HepG2 (cell line): Measurements from ENCODE around the gene PTGIS. TPM values are rescaled to one million over a fixed set of nuclear protein-coding genes. Genes with fewer than 3 reads are reported as not detected.

ENCODE experiments used
- ELF1 ChIP-seq: sonication (generic); formaldehyde crosslinking; IDR thresholded peaks from 2 replicates; pipeline ENCODE4 v1.4.0; 2020; ENCODE audit warnings: missing genetic modification reagents
- FOXP1 ChIP-seq, 2 experiments: fragments of 450-650 bp in 1 of 2; IDR thresholded peaks; 2 replicates each; pipeline ENCODE4 v1.6.1; 2017 to 2018; ENCODE audit warnings: antibody characterized with exemption in 1 of 2
- JUND ChIP-seq: sonication (generic); formaldehyde crosslinking; IDR thresholded peaks from 2 replicates; pipeline ENCODE4 v1.8.0; 2022; ENCODE audit warnings: mild to moderate bottlenecking, missing genetic modification reagents
- MAFK ChIP-seq, 2 experiments: IDR thresholded peaks in 1 of 2; conservative IDR thresholded peaks in 1 of 2; 2 replicates each; pipeline ENCODE4 v1.6.1; 2011; ENCODE audit warnings: improper control_type of control experiment in 2 of 2, low read length in 2 of 2
- NONO ChIP-seq, 2 experiments: fragments of 450-650 bp in 1 of 2; sonication (generic) in 1 of 2; formaldehyde crosslinking in 1 of 2; IDR thresholded peaks in 1 of 2; conservative IDR thresholded peaks in 1 of 2; 2 replicates each; pipeline versions ENCODE4 v1.6.1 to v1.8.0; 2017 to 2022; ENCODE audit warnings: mild to moderate bottlenecking in 1 of 2, missing genetic modification reagents in 1 of 2, moderate library complexity in 1 of 2
- PHB2 ChIP-seq: fragments of 450-650 bp; IDR thresholded peaks from 2 replicates; pipeline ENCODE4 v1.6.1; 2018; ENCODE audit not compliant: partially characterized antibody
- PITX1 ChIP-seq: sonication (generic); formaldehyde crosslinking; IDR thresholded peaks from 2 replicates; pipeline ENCODE4 v1.5.1; 2020; ENCODE audit warnings: mild to moderate bottlenecking, missing genetic modification reagents
- SRY ChIP-seq: sonication (generic); formaldehyde crosslinking; IDR thresholded peaks from 2 replicates; pipeline ENCODE4 v1.8.0; 2022; ENCODE audit warnings: mild to moderate bottlenecking, missing genetic modification reagents
- ZMYM3 ChIP-seq: sonication (generic); formaldehyde crosslinking; IDR thresholded peaks from 2 replicates; pipeline ENCODE4 v1.5.1; 2020; ENCODE audit warnings: mild to moderate bottlenecking, missing genetic modification reagents
- ZNF589 ChIP-seq: sonication (generic); formaldehyde crosslinking; conservative IDR thresholded peaks from 2 replicates; pipeline ENCODE4 v1.8.0; 2022; ENCODE audit warnings: mild to moderate bottlenecking, moderate library complexity, missing genetic modification reagents
- ZNF614 ChIP-seq: IDR thresholded peaks from 2 replicates; pipeline ENCODE4 v1.6.1; 2018; ENCODE audit warnings: missing biosample characterization, missing genetic modification reagents, inconsistent platforms, borderline replicate concordance
- ZNF672 ChIP-seq: sonication (generic); formaldehyde crosslinking; IDR thresholded peaks from 2 replicates; pipeline ENCODE4 v1.8.1; 2022; ENCODE audit warnings: missing genetic modification reagents
- ZNF75D ChIP-seq: sonication (generic); formaldehyde crosslinking; IDR thresholded peaks from 2 replicates; pipeline ENCODE4 v1.8.1; 2023; ENCODE audit warnings: missing genetic modification reagents, mild to moderate bottlenecking, borderline replicate concordance
- ZNF788 ChIP-seq: sonication (generic); formaldehyde crosslinking; IDR thresholded peaks from 2 replicates; pipeline ENCODE4 v1.5.0; 2020; ENCODE audit warnings: mild to moderate bottlenecking, missing genetic modification reagents, borderline replicate concordance
- polyA plus RNA-seq, 8 experiments: library from polyadenylated mRNA; depleted of rRNA in 3 of 8; stranded (reverse) in 7 of 8; unstranded in 1 of 8; fragments of >200 nt; fragmentation: Illumina TruSeq in 4 of 8; extraction: Trizol in 4 of 8; gene quantifications; 2 replicates each; pipeline versions ENCODE4 v1.2.1 to v1.2.3, GENCODE V29; 2011 to 2016; ENCODE audit warnings: low read depth in 4 of 8, missing spikeins in 1 of 8, mixed read lengths in 1 of 8; ENCODE audit not compliant: insufficient read depth in 1 of 8
- total RNA-seq, 5 experiments: library from RNA; depleted of rRNA; stranded (reverse); fragments of >200 nt; fragmentation: Illumina TruSeq; extraction: Trizol; gene quantifications; 2 replicates each; pipeline ENCODE4 v1.2.3, GENCODE V29; 2016; ENCODE audit warnings: low read depth in 1 of 5
- TF ChIP-seq, protein P1 (sequence below): sonication (generic); formaldehyde crosslinking; conservative IDR thresholded peaks from 2 replicates; pipeline ENCODE4 v1.4.0; 2020; ENCODE audit warnings: mild to moderate bottlenecking, missing genetic modification reagents, moderate library complexity
- TF ChIP-seq, protein P2 (sequence below), 2 experiments: sonication (generic) in 1 of 2; formaldehyde crosslinking in 1 of 2; IDR thresholded peaks; 2 replicates each; pipeline versions ENCODE4 v1.4.0 to v1.6.1; 2016 to 2020; ENCODE audit warnings: borderline replicate concordance in 1 of 2, low read depth in 1 of 2, mild to moderate bottlenecking in 1 of 2, missing genetic modification reagents in 1 of 2
- TF ChIP-seq, protein P3 (sequence below): sonication (generic); formaldehyde crosslinking; IDR thresholded peaks from 2 replicates; pipeline ENCODE4 v1.5.0; 2020; ENCODE audit warnings: mild to moderate bottlenecking, missing genetic modification reagents

PTGIS gene
- total and polyA plus RNA-seq, 2 of the 13 experiments (the other 11 are each of a cell fraction or from before 2014, with no cell fraction given) = not detected

GRCh38 chr20:49579874-49580812 is 12.2 kb upstream of the PTGIS start (continued):
- TF ChIP-seq JUND (CRISPR knock-in tag) (no peak), ZNF589 (CRISPR knock-in tag) (no peak), ELF1 (CRISPR knock-in tag) (0 out of 2 replicates have a peak, but pooled peaks have one; percentile 16), PHB2 (no peak), PITX1 (CRISPR knock-in tag) (0 out of 2 replicates have a peak, but pooled peaks have one; percentile 19), MAFK (conservative IDR thresholded peaks at IDR 0.05 in 1 of 2, IDR thresholded peaks at IDR 0.05 in 1 of 2; ENCODE audit: low read length in 2 of 2) (no peak), SRY (CRISPR knock-in tag) (0 out of 2 replicates have a peak, but pooled peaks have one; percentile 33), ZNF75D (CRISPR knock-in tag) (no peak), ZNF788 (CRISPR knock-in tag) (peak; percentile 51; the same call in 1 of the 2 replicates), FOXP1 (IDR thresholded peaks at IDR 0.05) (no peak), FOXP1 (CRISPR knock-in tag; IDR thresholded peaks at IDR 0.05) (no peak), NONO (IDR thresholded peaks at IDR 0.05) (no peak), NONO (CRISPR knock-in tag; conservative IDR thresholded peaks at IDR 0.05) (no peak), ZNF672 (CRISPR knock-in tag) (no peak), ZNF614 (no peak), ZMYM3 (CRISPR knock-in tag) (peak; percentile 76)
- TF ChIP-seq, protein P1, sequence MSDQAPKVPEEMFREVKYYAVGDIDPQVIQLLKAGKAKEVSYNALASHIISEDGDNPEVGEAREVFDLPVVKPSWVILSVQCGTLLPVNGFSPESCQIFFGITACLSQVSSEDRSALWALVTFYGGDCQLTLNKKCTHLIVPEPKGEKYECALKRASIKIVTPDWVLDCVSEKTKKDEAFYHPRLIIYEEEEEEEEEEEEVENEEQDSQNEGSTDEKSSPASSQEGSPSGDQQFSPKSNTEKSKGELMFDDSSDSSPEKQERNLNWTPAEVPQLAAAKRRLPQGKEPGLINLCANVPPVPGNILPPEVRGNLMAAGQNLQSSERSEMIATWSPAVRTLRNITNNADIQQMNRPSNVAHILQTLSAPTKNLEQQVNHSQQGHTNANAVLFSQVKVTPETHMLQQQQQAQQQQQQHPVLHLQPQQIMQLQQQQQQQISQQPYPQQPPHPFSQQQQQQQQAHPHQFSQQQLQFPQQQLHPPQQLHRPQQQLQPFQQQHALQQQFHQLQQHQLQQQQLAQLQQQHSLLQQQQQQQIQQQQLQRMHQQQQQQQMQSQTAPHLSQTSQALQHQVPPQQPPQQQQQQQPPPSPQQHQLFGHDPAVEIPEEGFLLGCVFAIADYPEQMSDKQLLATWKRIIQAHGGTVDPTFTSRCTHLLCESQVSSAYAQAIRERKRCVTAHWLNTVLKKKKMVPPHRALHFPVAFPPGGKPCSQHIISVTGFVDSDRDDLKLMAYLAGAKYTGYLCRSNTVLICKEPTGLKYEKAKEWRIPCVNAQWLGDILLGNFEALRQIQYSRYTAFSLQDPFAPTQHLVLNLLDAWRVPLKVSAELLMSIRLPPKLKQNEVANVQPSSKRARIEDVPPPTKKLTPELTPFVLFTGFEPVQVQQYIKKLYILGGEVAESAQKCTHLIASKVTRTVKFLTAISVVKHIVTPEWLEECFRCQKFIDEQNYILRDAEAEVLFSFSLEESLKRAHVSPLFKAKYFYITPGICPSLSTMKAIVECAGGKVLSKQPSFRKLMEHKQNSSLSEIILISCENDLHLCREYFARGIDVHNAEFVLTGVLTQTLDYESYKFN (CRISPR knock-in tag) = 0 out of 2 replicates have a peak, but pooled peaks have one; percentile 23
- TF ChIP-seq, protein P2, sequence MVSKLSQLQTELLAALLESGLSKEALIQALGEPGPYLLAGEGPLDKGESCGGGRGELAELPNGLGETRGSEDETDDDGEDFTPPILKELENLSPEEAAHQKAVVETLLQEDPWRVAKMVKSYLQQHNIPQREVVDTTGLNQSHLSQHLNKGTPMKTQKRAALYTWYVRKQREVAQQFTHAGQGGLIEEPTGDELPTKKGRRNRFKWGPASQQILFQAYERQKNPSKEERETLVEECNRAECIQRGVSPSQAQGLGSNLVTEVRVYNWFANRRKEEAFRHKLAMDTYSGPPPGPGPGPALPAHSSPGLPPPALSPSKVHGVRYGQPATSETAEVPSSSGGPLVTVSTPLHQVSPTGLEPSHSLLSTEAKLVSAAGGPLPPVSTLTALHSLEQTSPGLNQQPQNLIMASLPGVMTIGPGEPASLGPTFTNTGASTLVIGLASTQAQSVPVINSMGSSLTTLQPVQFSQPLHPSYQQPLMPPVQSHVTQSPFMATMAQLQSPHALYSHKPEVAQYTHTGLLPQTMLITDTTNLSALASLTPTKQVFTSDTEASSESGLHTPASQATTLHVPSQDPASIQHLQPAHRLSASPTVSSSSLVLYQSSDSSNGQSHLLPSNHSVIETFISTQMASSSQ (IDR thresholded peaks at IDR 0.05; ENCODE audit: low read depth) = no peak
- TF ChIP-seq, protein P2 (CRISPR knock-in tag; IDR thresholded peaks at IDR 0.05; ENCODE audit: borderline replicate concordance) = no peak
- TF ChIP-seq, protein P3, sequence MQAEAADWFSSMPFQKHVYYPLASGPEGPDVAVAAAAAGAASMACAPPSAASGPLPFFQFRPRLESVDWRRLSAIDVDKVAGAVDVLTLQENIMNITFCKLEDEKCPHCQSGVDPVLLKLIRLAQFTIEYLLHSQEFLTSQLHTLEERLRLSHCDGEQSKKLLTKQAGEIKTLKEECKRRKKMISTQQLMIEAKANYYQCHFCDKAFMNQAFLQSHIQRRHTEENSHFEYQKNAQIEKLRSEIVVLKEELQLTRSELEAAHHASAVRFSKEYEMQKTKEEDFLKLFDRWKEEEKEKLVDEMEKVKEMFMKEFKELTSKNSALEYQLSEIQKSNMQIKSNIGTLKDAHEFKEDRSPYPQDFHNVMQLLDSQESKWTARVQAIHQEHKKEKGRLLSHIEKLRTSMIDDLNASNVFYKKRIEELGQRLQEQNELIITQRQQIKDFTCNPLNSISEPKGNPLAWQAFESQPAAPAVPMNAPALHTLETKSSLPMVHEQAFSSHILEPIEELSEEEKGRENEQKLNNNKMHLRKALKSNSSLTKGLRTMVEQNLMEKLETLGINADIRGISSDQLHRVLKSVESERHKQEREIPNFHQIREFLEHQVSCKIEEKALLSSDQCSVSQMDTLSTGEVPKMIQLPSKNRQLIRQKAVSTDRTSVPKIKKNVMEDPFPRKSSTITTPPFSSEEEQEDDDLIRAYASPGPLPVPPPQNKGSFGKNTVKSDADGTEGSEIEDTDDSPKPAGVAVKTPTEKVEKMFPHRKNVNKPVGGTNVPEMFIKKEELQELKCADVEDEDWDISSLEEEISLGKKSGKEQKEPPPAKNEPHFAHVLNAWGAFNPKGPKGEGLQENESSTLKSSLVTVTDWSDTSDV (CRISPR knock-in tag) = peak; percentile 35; the same call in 1 of the 2 replicates
